Neural cell (in vitro differentiated cells): ENCODE results near the gene MRPL44. TPM values are rescaled to one million over a fixed set of nuclear protein-coding genes. Genes with fewer than 3 reads are reported as not detected.

Source experiments
- H2AFZ ChIP-seq: fragments of 200-600, 300-800 bp; sonication (generic), shearing (Covaris generic); 2 replicates; pipeline ENCODE4 v1.6.0; 2014; ENCODE audit warnings: low read depth, mild to moderate bottlenecking, antibody characterized with exemption, low read length, moderate library complexity
- H3F3A ChIP-seq: fragments of 200-600 bp; shearing (Covaris generic); 2 replicates; pipeline ENCODE4 v1.6.1; 2016; ENCODE audit warnings: mild to moderate bottlenecking, moderate library complexity, mixed read lengths, antibody characterized with exemption, low read length; ENCODE audit not compliant: insufficient read depth, poor library complexity, severe bottlenecking
- H3K27ac ChIP-seq: fragments of 200-600, 300-800 bp; sonication (generic), shearing (Covaris generic); 2 replicates; pipeline ENCODE4 v1.5.1; 2014; ENCODE audit warnings: mild to moderate bottlenecking, low read length, moderate library complexity
- H3K27me3 ChIP-seq: fragments of 300-800, 200-600 bp; sonication (generic), shearing (Covaris generic); 2 replicates; pipeline ENCODE4 v1.6.0; 2014; ENCODE audit warnings: mild to moderate bottlenecking, low read depth, low read length, moderate library complexity; ENCODE audit not compliant: insufficient read depth
- H3K36me3 ChIP-seq: fragments of 300-800, 200-600 bp; sonication (generic), shearing (Covaris generic); 2 replicates; pipeline ENCODE4 v1.5.1; 2014; ENCODE audit warnings: mild to moderate bottlenecking, antibody characterized with exemption, low read length, moderate library complexity; ENCODE audit not compliant: insufficient read depth
- H3K4me2 ChIP-seq: fragments of 300-800, 200-600 bp; sonication (generic), shearing (Covaris generic); 2 replicates; pipeline ENCODE4 v1.6.0; 2014; ENCODE audit warnings: mild to moderate bottlenecking, low read length
- H3K4me3 ChIP-seq: fragments of 300-800, 200-600 bp; sonication (generic), shearing (Covaris generic); 2 replicates; pipeline ENCODE4 v1.5.1; 2014; ENCODE audit warnings: mild to moderate bottlenecking, low read length, moderate library complexity
- H3K79me2 ChIP-seq: fragments of 200-600 bp; shearing (Covaris generic); replicated peaks from 2 replicates; pipeline ENCODE4 v1.6.0; 2014; ENCODE audit warnings: mild to moderate bottlenecking, low read length, moderate library complexity; ENCODE audit not compliant: insufficient read depth
- H3K9ac ChIP-seq: fragments of 300-800, 200-600 bp; sonication (generic), shearing (Covaris generic); 2 replicates; pipeline ENCODE4 v1.6.1; 2016; ENCODE audit warnings: mild to moderate bottlenecking, low read length, mixed read lengths
- H3K9me2 ChIP-seq: fragments of 200-600 bp; shearing (Covaris generic); 2 replicates; pipeline ENCODE4 v1.6.1; 2016; ENCODE audit warnings: mild to moderate bottlenecking, low read length, mixed read lengths; ENCODE audit not compliant: insufficient read depth
- H3K9me3 ChIP-seq: fragments of 200-600, 300-800 bp; sonication (generic), shearing (Covaris generic); 2 replicates; pipeline ENCODE4 v1.6.1; 2016; ENCODE audit warnings: mild to moderate bottlenecking, mixed run types, low read length, moderate library complexity, mixed read lengths
- H4K20me1 ChIP-seq: fragments of 200-600 bp; shearing (Covaris generic); 2 replicates; pipeline ENCODE4 v1.6.1; 2016; ENCODE audit warnings: mild to moderate bottlenecking, mixed run types; ENCODE audit not compliant: insufficient read depth
- EP300 ChIP-seq: fragments of 450-650 bp; conservative IDR thresholded peaks from 2 replicates; pipeline ENCODE4 v1.6.1; 2014; ENCODE audit warnings: antibody characterized with exemption, mild to moderate bottlenecking, moderate library complexity; ENCODE audit not compliant: poor library complexity, severe bottlenecking
- EZH2 ChIP-seq: fragments of 200-600, 300-800 bp; shearing (Covaris generic), sonication (generic); IDR thresholded peaks from 2 replicates; pipeline ENCODE4 v1.6.1; 2014; ENCODE audit warnings: antibody characterized with exemption, low read length, borderline replicate concordance, mild to moderate bottlenecking; ENCODE audit not compliant: insufficient read depth, poor library complexity, severe bottlenecking
- MXI1 ChIP-seq: fragments of 450-650 bp; conservative IDR thresholded peaks from 2 replicates; pipeline ENCODE4 v1.6.1; 2014; ENCODE audit warnings: antibody characterized with exemption, mild to moderate bottlenecking; ENCODE audit not compliant: poor library complexity, severe bottlenecking
- POLR2AphosphoS5 ChIP-seq: IDR thresholded peaks from 2 replicates; pipeline ENCODE4 v1.6.1; 2012
- RAD21 ChIP-seq: fragments of 450-650 bp; conservative IDR thresholded peaks from 2 replicates; pipeline ENCODE4 v1.6.1; 2014; ENCODE audit warnings: antibody characterized with exemption, mild to moderate bottlenecking, moderate library complexity
- SMC3 ChIP-seq: fragments of 450-650 bp; conservative IDR thresholded peaks from 2 replicates; pipeline ENCODE4 v1.6.1; 2014; ENCODE audit warnings: antibody characterized with exemption, mild to moderate bottlenecking, moderate library complexity; ENCODE audit not compliant: poor library complexity
- TAF1 ChIP-seq: IDR thresholded peaks from 2 replicates; pipeline ENCODE4 v1.6.1; 2012; ENCODE audit warnings: low read depth
- polyA plus RNA-seq: library from polyadenylated mRNA; depleted of rRNA; stranded (reverse); fragments of >200 nt; gene quantifications from 2 replicates; pipeline ENCODE4 v1.2.3, GENCODE V29; 2014
- TF ChIP-seq, protein P1 (sequence below): fragments of 450-650 bp; IDR thresholded peaks from 2 replicates; pipeline ENCODE4 v1.5.1; 2014; ENCODE audit warnings: antibody characterized with exemption, mild to moderate bottlenecking, moderate library complexity; ENCODE audit not compliant: poor library complexity, severe bottlenecking
- TF ChIP-seq, protein P2 (sequence below): IDR thresholded peaks from 2 replicates; pipeline ENCODE4 v1.6.1; 2012; ENCODE audit warnings: borderline replicate concordance

The MRPL44 gene
- polyA plus RNA-seq, 1 donor from 2014 or later: 70.6 TPM

DNA sequence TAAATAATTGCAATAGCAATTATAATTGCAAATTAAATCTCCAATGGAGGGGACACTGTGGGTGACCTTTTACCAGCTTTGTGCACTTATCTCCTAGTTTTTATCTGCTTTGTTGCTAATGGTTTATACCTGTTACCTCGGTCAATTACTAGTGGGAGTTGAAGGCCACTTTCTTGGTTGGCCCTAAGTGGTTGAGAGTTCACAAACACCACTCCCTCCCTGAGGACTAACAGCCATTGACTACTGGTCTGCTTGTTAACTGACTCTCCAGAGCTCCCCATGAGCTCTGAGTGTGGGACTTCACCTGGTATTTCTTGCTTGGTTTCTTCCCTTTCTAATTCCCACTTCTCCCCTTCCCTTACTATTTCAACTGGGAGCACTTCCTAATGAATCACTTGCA, 54.6 kb downstream of the MRPL44 start:
- H3F3A ChIP-seq: no peaks in the 10 kb centered on the region
- no peak overlapping the region for H3K9ac ChIP-seq
- no peak overlapping the region for H3K4me3 ChIP-seq
- H2AFZ ChIP-seq: no peak overlapping the region
- H3K27me3 ChIP-seq: no peaks in the 10 kb centered on the region
- no peaks in the 10 kb centered on the region for H3K79me2 ChIP-seq
- H3K27ac ChIP-seq: no peak overlapping the region
- TF ChIP-seq SMC3 (no peak), EP300 (no peak), RAD21 (no peak), MXI1 (no peak), TAF1 (no peak), POLR2AphosphoS5 (no peak)
- TF ChIP-seq, protein P1, sequence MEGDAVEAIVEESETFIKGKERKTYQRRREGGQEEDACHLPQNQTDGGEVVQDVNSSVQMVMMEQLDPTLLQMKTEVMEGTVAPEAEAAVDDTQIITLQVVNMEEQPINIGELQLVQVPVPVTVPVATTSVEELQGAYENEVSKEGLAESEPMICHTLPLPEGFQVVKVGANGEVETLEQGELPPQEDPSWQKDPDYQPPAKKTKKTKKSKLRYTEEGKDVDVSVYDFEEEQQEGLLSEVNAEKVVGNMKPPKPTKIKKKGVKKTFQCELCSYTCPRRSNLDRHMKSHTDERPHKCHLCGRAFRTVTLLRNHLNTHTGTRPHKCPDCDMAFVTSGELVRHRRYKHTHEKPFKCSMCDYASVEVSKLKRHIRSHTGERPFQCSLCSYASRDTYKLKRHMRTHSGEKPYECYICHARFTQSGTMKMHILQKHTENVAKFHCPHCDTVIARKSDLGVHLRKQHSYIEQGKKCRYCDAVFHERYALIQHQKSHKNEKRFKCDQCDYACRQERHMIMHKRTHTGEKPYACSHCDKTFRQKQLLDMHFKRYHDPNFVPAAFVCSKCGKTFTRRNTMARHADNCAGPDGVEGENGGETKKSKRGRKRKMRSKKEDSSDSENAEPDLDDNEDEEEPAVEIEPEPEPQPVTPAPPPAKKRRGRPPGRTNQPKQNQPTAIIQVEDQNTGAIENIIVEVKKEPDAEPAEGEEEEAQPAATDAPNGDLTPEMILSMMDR: no peak
- TF ChIP-seq, protein P2, sequence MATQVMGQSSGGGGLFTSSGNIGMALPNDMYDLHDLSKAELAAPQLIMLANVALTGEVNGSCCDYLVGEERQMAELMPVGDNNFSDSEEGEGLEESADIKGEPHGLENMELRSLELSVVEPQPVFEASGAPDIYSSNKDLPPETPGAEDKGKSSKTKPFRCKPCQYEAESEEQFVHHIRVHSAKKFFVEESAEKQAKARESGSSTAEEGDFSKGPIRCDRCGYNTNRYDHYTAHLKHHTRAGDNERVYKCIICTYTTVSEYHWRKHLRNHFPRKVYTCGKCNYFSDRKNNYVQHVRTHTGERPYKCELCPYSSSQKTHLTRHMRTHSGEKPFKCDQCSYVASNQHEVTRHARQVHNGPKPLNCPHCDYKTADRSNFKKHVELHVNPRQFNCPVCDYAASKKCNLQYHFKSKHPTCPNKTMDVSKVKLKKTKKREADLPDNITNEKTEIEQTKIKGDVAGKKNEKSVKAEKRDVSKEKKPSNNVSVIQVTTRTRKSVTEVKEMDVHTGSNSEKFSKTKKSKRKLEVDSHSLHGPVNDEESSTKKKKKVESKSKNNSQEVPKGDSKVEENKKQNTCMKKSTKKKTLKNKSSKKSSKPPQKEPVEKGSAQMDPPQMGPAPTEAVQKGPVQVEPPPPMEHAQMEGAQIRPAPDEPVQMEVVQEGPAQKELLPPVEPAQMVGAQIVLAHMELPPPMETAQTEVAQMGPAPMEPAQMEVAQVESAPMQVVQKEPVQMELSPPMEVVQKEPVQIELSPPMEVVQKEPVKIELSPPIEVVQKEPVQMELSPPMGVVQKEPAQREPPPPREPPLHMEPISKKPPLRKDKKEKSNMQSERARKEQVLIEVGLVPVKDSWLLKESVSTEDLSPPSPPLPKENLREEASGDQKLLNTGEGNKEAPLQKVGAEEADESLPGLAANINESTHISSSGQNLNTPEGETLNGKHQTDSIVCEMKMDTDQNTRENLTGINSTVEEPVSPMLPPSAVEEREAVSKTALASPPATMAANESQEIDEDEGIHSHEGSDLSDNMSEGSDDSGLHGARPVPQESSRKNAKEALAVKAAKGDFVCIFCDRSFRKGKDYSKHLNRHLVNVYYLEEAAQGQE: no peak
- no peaks in the 10 kb centered on the region for H3K9me2 ChIP-seq
- H4K20me1 ChIP-seq: no peaks in the 10 kb centered on the region
- H3K36me3 ChIP-seq: no peaks in the 10 kb centered on the region
- H3K9me3 ChIP-seq: no peaks in the 10 kb centered on the region
- no peak overlapping the region for H3K4me2 ChIP-seq

DNA sequence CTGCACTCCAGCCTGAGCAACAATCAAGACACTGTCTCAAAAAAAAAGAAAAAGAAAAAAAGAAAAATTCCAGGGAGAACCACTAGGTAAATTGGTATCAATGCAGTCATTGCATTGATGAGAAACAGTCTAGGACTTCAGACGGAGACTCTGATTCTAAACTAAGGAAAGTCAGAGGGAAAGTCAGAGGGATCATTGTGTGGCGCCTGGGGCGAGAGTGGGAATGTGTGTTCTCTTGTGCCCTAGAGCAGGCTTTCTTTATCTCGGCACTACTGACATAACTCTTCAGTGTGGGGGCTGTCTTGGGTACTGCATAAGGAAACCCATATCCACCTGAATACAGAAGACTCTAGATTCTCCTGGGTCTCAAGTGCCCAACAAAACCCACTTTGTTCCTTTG, 57.1 kb downstream of the MRPL44 start:
- Histone ChIP-seq H3K4me2 (no peak overlapping the region), H3K27ac (no peak overlapping the region), H3K27me3 (no peaks in the 10 kb centered on the region), H3F3A (no peaks in the 10 kb centered on the region), H2AFZ (no peak overlapping the region), H3K4me3 (no peak overlapping the region), H3K9me2 (no peaks in the 10 kb centered on the region), H3K9ac (no peak overlapping the region), H3K79me2 (no peaks in the 10 kb centered on the region), H3K36me3 (no peaks in the 10 kb centered on the region), H3K9me3 (no peaks in the 10 kb centered on the region), H4K20me1 (no peaks in the 10 kb centered on the region)
- TF ChIP-seq EZH2: no peak

DNA sequence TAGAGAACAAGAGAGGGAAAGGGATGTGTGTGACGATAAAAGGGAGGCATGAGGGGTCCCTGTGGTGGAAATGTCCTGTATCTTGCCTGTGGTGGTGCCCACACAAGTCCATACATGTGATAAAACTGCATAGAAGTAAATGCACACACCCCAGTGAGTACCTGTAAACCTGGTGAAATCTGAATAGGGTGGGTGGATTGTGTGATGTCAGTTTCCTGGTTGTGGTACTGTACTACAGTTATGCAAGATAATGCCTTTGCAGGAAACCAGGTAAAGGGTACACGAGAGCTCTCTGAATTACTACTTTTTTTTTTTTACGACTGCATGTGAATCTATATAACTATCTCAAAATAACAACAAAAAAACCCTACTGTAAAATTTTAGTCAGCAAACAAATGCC, 59.7 kb downstream of the MRPL44 start:
- no peaks in the 10 kb centered on the region for H4K20me1 ChIP-seq
- H3K27ac ChIP-seq: no peak overlapping the region
- H3K4me2 ChIP-seq: no peak overlapping the region
- no peaks in the 10 kb centered on the region for H3K9me2 ChIP-seq
- H3K79me2 ChIP-seq: no peaks in the 10 kb centered on the region
- no peak overlapping the region for H2AFZ ChIP-seq
- no peaks in the 10 kb centered on the region for H3K36me3 ChIP-seq
- H3K4me3 ChIP-seq: no peak overlapping the region
- H3K27me3 ChIP-seq: no peaks in the 10 kb centered on the region
- H3K9ac ChIP-seq: no peak overlapping the region
- TF ChIP-seq EZH2: no peak
- TF ChIP-seq, protein P2: no peak
- no peak for TF ChIP-seq TAF1
- TF ChIP-seq RAD21: no peak
- TF ChIP-seq SMC3: no peak
- TF ChIP-seq, protein P1: no peak
- no peak for TF ChIP-seq POLR2AphosphoS5
- no peak for TF ChIP-seq EP300
- TF ChIP-seq MXI1: no peak
- no peaks in the 10 kb centered on the region for H3F3A ChIP-seq
- no peaks in the 10 kb centered on the region for H3K9me3 ChIP-seq
